Keratinocyte (primary cell): Measurements from ENCODE around the gene ARPC5L. TPM values are rescaled to one million over a fixed set of nuclear protein-coding genes. Genes with fewer than 3 reads are reported as not detected.

ENCODE experiments used
- DNase-seq: peaks from one replicate; pipeline ENCODE4 v3.0.0-alpha.2; 2011; ENCODE audit warnings: low read depth, missing footprints, low spot score
- FAIRE-seq: peaks from 2 replicates; lab custom pipeline; 2011; peaks lifted over from hg19 to GRCh38; lab: Jason Lieb, UNC
- H2AFZ ChIP-seq: 2 replicates; pipeline ENCODE4 v1.6.0; 2012; ENCODE audit warnings: low read length, control low read depth, inconsistent platforms; ENCODE audit not compliant: control insufficient read depth
- H3K27ac ChIP-seq: 2 replicates; pipeline ENCODE4 v1.5.1; 2011; ENCODE audit warnings: low read length; ENCODE audit not compliant: control insufficient read depth, insufficient read depth
- H3K27me3 ChIP-seq: 3 replicates; pipeline ENCODE4 v1.6.0; 2011; ENCODE audit warnings: low read length; ENCODE audit not compliant: control insufficient read depth, insufficient read depth; ENCODE audit errors: extremely low read depth
- H3K36me3 ChIP-seq, 2 experiments: 2 replicates in 1 of 2; 3 replicates in 1 of 2; pipeline ENCODE4 v1.5.1; 2011; ENCODE audit warnings: low read length in 2 of 2, mild to moderate bottlenecking in 1 of 2; ENCODE audit not compliant: control insufficient read depth in 2 of 2, insufficient read depth in 2 of 2; ENCODE audit errors: extremely low read depth in 1 of 2
- H3K4me1 ChIP-seq: 3 replicates; pipeline ENCODE4 v1.5.1; 2011; ENCODE audit warnings: low read length; ENCODE audit not compliant: control insufficient read depth, insufficient read depth; ENCODE audit errors: extremely low read depth
- H3K4me2 ChIP-seq: 3 replicates; pipeline ENCODE4 v1.6.0; 2011; ENCODE audit warnings: low read depth, low read length; ENCODE audit not compliant: control insufficient read depth, insufficient read depth; ENCODE audit errors: extremely low read depth
- H3K4me3 ChIP-seq, 3 experiments: fragments of 200-600 bp in 1 of 3; sonication (generic) in 1 of 3; 2 replicates in 2 of 3; 3 replicates in 1 of 3; pipeline ENCODE4 v1.5.1; 2011 to 2016; ENCODE audit warnings: low read length in 3 of 3, mild to moderate bottlenecking in 3 of 3, control low read depth in 2 of 3, inconsistent platforms in 1 of 3, low read depth in 1 of 3, mixed read lengths in 1 of 3, mixed run types in 1 of 3, moderate library complexity in 1 of 3; ENCODE audit not compliant: control insufficient read depth in 2 of 3, insufficient read depth in 2 of 3; ENCODE audit errors: extremely low read depth in 1 of 3
- H3K79me2 ChIP-seq: 2 replicates; pipeline ENCODE4 v1.6.0; 2012; ENCODE audit warnings: low read length; ENCODE audit not compliant: control insufficient read depth, insufficient read depth
- H3K9ac ChIP-seq: 3 replicates; pipeline ENCODE4 v1.6.0; 2011; ENCODE audit warnings: low read length; ENCODE audit not compliant: control insufficient read depth, insufficient read depth; ENCODE audit errors: extremely low read depth
- H3K9me1 ChIP-seq: 3 replicates; pipeline ENCODE4 v1.6.0; 2011; ENCODE audit warnings: low read length; ENCODE audit not compliant: control insufficient read depth, insufficient read depth; ENCODE audit errors: extremely low read depth
- H3K9me3 ChIP-seq: 2 replicates; pipeline ENCODE4 v1.5.1; 2012; ENCODE audit warnings: low read depth, low read length; ENCODE audit not compliant: control insufficient read depth
- H4K20me1 ChIP-seq: 3 replicates; pipeline ENCODE4 v1.6.0; 2011; ENCODE audit warnings: low read length; ENCODE audit not compliant: control insufficient read depth, insufficient read depth; ENCODE audit errors: extremely low read depth
- CTCF ChIP-seq, 3 experiments: IDR thresholded peaks in 1 of 3; conservative IDR thresholded peaks in 1 of 3; optimal IDR thresholded peaks in 1 of 3; 2 replicates in 2 of 3; 3 replicates in 1 of 3; pipeline versions ENCODE3 to v1.5.1; 2011; ENCODE audit warnings: low read length in 3 of 3, mild to moderate bottlenecking in 3 of 3, moderate library complexity in 2 of 3, control low read depth in 1 of 3, inconsistent platforms in 1 of 3; ENCODE audit not compliant: insufficient read depth in 2 of 3; ENCODE audit errors: extremely low read depth in 1 of 3
- EZH2 ChIP-seq: IDR thresholded peaks from one replicate; pipeline ENCODE4 v1.6.1; 2012; ENCODE audit warnings: inconsistent platforms, mild to moderate bottlenecking, low read length, moderate library complexity
- dilution Hi-C: fragments of 300-500 bp; cut with MboI; formaldehyde crosslinking; loops from one replicate; pipeline ENCODE4 v1.7.0; 2020; ENCODE audit warnings: low sequenced_read_pairs; ENCODE audit not compliant: extremely low pct_ligation_motif_present
- polyA plus RNA-seq, 5 experiments: library from polyadenylated mRNA; depleted of rRNA in 3 of 5; stranded (reverse) in 3 of 5; stranded (forward) in 1 of 5; unstranded in 1 of 5; fragments of >200 nt; gene quantifications; 1 replicate in 1 of 5; 2 replicates in 3 of 5; 3 replicates in 1 of 5; pipeline versions ENCODE4 v1.2.1 to v1.2.3, GENCODE V29; 2011 to 2012; ENCODE audit warnings: missing spikeins in 2 of 5, low read depth in 1 of 5, low replicate concordance in 1 of 5

The ARPC5L gene
- polyA plus RNA-seq, 1 donor (not counting 4 experiments of a cell fraction or from before 2014, with no cell fraction given), result 102 TPM

GRCh38 chr9:124813041-124813440, 48.9 kb upstream of the ARPC5L start:
- Histone ChIP-seq H2AFZ (no peak overlapping the region), H3K4me1 (peaks cover 54% of the 10 kb centered on the region), H3K27me3 (no peaks in the 10 kb centered on the region), H4K20me1 (no peaks in the 10 kb centered on the region), H3K9ac (no peak overlapping the region), H3K27ac (no peak overlapping the region), H3K9me1 (no peaks in the 10 kb centered on the region), H3K4me2 (no peak overlapping the region), H3K36me3 (no peaks in the 10 kb centered on the region), H3K79me2 (no peaks in the 10 kb centered on the region), H3K9me3 (no peaks in the 10 kb centered on the region), H3K4me3 (no peak overlapping the region)
- dilution Hi-C loops, result no loop called here
- DNase-seq, result no peak
- no peak for FAIRE-seq
- no peak for TF ChIP-seq EZH2
- no peak for TF ChIP-seq CTCF (optimal IDR thresholded peaks at IDR 0.05 in 1 of 3, IDR thresholded peaks at IDR 0.05 in 1 of 3, conservative IDR thresholded peaks at IDR 0.05 in 1 of 3; ENCODE audit: extremely low read depth in 1 of 3, insufficient read depth in 2 of 3, low read length in 3 of 3)

- Histone ChIP-seq H3K27me3 (no peaks in the 10 kb centered on the region), H3K4me2 (peak overlapping the region; percentile 65), H3K36me3 (no peaks in the 10 kb centered on the region), H3K9ac (no peak overlapping the region), H3K9me3 (no peaks in the 10 kb centered on the region), H2AFZ (no peak overlapping the region), H3K4me1 (peaks cover 54% of the 10 kb centered on the region), H3K4me3 (no peak overlapping the region), H3K9me1 (no peaks in the 10 kb centered on the region), H3K79me2 (no peaks in the 10 kb centered on the region), H3K27ac (peak overlapping the region; percentile 6), H4K20me1 (no peaks in the 10 kb centered on the region)
- FAIRE-seq, result peak; percentile 17
- dilution Hi-C loops, result no loop called here
- no peak for DNase-seq
- TF ChIP-seq EZH2, result no peak
- TF ChIP-seq CTCF (optimal IDR thresholded peaks at IDR 0.05 in 1 of 3, IDR thresholded peaks at IDR 0.05 in 1 of 3, conservative IDR thresholded peaks at IDR 0.05 in 1 of 3; ENCODE audit: extremely low read depth in 1 of 3, insufficient read depth in 2 of 3, low read length in 3 of 3), result no peak
Observed at GRCh38 chr9:124813501-124814163, 48.3 kb upstream of the ARPC5L start.
